SK-MEL-5 (cell line): Measurements from ENCODE around the gene EZR. TPM values are rescaled to one million over a fixed set of nuclear protein-coding genes. Genes with fewer than 3 reads are reported as not detected.
"Not testable (repeated sequence)": the region's sequence is repeated elsewhere in the genome, so short reads cannot be mapped to it uniquely, and the experiment has no call there.

Experiments
- DNase-seq: peaks from one replicate; pipeline ENCODE4 v3.0.0-alpha.2; 2016; ENCODE audit warnings: low read depth, low spot score
- in situ Hi-C: cut with HindIII; loops from 2 replicates; pipeline ENCODE4 v1.10.0; 2016; ENCODE audit warnings: low sequenced_read_pairs, high pct_unique_total_duplicates, low pct_unique_long_range_greater_than_20kb
- total RNA-seq: library from RNA; depleted of rRNA; stranded (reverse); fragments of >200 nt; shearing (Covaris generic); gene quantifications from 2 replicates; pipeline ENCODE4 v1.2.3, GENCODE V29; 2014

EZR gene
- total RNA-seq, 1 experiment from 2014 or later: 69.4 TPM

- DNase-seq: no peak
- in situ Hi-C loops: no loop called here
Observed at GRCh38 chr6:158826819-158827501, 7.8 kb upstream of the EZR start.

DNA sequence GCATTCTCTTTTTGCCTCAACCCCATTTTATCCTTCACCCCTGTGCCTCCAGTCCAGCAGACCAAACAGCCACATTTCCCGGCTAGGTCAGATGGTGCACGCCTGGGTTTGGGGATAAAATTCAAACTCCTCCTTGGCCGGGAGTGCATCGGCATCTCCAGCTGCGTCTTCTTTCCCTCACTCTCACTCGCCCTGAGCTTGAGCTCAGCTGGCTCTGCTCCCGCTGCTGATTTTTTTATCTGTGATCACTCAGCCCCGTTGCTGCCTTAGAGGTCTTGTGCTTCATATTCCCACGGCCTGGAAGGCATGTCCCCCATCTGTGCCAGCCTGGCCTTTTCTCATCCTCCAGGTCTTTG, 6.8 kb upstream of the EZR start:
- DNase-seq: no peak
- in situ Hi-C loops: no loop called here

DNA sequence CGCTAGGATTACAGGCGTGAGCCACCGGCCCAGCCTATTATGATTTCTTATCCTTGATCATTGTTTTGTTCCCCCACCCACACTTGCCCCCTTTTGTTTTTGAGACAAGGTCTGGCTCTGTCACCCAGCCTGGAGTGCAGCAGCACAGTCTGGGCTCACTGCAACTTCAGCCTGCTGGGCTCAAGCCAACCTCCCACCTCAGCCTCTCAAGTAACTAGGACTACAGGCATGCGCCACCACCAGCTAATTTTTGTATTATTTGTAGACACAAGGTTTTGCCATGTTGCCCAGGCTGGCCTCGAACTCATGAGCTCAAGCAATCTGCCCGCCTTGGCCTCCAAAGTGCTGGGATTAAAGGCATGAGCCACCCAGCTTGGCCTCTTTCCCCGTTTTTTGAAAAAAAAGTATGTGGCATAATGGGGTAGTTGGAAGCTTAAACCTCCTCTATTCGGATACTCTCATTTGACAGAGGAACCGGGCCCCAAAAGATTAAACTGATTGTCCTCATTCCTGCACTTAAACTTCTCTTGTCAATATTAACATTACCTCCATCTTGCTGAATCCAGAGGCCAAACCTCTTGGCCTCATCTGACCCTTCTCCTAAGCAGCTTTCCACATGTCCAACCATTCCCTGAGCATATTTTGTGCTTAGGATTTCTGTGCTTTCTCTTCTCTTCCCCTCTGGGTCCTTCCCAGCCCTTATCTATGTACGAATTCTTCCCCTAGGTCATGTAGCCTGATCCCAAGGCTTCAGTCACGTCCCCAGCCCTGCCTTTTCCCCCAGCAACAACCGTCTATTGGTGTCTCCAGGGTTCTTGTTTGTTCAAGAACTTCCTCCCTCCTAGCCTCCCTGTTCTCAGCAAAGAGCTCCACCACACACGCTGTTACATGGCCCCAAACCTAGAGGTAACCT, 6.1 kb upstream of the EZR start:
- DNase-seq: no peak
- in situ Hi-C loops: no loop called here

GRCh38 chr6:158823616-158824015, 4.4 kb upstream of the EZR start:
- DNase-seq, in situ Hi-C loops: not testable (repeated sequence)

- in situ Hi-C loops: no loop called here
- no peak for DNase-seq
Observed at GRCh38 chr6:158819977-158820622, 932 bp upstream of the EZR start.

- peak; percentile 56 for DNase-seq
- in situ Hi-C loops: no loop called here
Observed at GRCh38 chr6:158818581-158819212, 471 bp downstream of the EZR start.

GRCh38 chr6:158817728-158818580, 1.2 kb downstream of the EZR start:
- in situ Hi-C loops: no loop called here
- DNase-seq: peak; percentile 65

GRCh38 chr6:158816803-158817727, 2.1 kb downstream of the EZR start:
- in situ Hi-C loops: no loop called here
- peak; percentile 9 for DNase-seq

DNA sequence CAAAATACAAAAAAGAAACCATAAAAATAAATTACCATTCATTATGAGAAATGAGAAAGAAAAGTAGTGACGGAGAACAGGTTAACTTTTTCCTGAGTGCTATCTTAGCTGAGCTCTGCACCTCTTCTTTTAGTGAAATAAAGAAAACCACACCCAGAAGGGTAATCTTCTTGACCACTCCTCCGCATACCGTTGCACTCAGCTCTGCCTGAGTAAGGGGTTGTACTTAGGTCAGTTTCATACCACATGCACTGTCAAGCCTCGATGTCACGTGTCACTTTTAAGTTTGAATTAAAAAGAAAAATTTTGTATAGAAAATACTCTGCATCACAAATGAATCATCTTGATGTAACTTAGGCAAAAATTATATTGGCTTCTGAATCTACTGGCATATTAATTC, 2.8 kb downstream of the EZR start:
- in situ Hi-C loops: no loop called here
- no peak for DNase-seq

DNA sequence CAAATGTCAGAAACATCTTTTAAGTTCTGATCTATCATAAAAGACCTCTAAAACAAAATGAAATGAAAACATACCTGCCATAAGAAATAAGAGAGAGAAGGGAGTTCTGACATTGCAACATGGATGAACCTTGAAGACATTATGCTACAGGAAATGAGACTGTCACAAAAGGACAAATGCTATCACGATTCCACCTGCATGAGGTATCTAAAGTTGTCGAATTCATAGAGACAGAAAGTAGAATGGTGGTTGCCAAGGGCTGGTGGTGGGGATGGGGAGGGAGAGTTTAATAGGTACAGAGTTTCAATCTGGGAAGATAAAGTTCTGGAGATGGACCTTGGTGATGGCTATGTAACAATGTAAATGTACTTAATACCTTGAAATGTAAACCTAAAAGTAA, 3.3 kb downstream of the EZR start:
- in situ Hi-C loops: no loop called here
- DNase-seq: no peak

DNA sequence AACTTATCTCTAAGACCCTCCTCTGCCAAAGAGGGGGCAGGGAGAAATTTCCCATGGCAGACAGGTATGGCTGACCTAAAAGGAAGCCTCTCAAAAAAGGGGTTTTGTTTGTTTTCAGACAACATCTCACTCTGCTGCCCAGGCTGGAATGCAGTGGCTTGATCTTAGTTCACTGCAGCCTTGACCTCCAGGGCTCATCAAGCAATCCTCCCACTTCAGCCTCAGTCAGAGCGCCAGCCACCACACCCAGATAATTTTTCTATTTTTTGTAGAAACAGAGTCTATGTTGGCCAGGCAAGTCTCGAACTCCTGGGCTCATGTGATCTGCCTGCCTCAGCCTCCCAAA, 3.8 kb downstream of the EZR start:
- DNase-seq: no peak
- in situ Hi-C loops: no loop called here

- in situ Hi-C loops: no loop called here
- no peak for DNase-seq
Observed at GRCh38 chr6:158813032-158813431, 6.1 kb downstream of the EZR start.

- no peak for DNase-seq
- in situ Hi-C loops: no loop called here
Observed at GRCh38 chr6:158812611-158813010, 6.6 kb downstream of the EZR start.

GRCh38 chr6:158810155-158811095, 8.7 kb downstream of the EZR start:
- in situ Hi-C loops: no loop called here
- DNase-seq: no peak

DNA sequence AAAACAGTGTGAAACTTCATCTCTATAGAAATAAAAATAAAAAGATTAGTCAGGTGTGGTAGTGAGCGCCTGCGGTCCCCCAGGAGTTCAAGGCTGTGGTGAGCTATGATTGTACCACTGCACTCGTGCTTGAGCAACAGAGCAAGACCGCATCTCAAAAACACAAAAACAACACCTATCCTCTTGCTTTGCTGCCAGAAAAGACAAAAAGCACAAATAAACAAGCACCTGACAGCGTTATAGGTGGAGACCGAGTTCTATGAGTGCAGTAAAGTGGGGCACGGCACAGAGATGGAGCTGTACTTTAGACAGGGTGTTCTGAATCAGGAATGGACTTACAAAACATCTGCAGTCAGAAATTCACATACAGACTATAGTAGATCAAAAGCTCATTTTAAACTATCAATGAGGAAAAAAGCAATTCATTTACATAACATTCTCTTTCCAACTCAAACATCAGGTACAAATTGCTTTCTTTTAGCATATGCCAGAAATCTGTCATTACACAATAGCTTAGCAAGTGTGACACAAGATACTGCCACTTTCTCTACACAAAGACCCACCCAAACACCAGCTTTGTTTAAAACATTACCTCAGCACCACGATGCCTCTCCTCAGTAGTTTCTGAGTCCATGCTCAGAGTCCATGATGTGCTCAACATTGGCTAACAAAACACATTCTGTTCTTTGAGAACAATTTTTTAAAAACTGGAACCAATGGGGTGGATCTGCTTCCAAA, 10.1 kb downstream of the EZR start:
- in situ Hi-C loops: no loop called here
- no peak for DNase-seq
